ENCODE results near the gene HOXA6.

HOXA6 gene

GRCh38 chr7:27194002-27194352 lies 46.4 kb upstream of the HOXA6 start:
- DNase-seq (ENCODE audit: low read depth in 1 of 2, low spot score in 1 of 2): no peak
- Histone ChIP-seq H3K27ac (replicated peaks) (no peak overlapping the region), H3K4me3 (replicated peaks; ENCODE audit: insufficient read depth, low read length) (no peak overlapping the region), H3K27me3 (ENCODE audit: insufficient read depth, poor library complexity, severe bottlenecking) (peaks cover 64% of the 10 kb centered on the region)
- TF ChIP-seq SPI1 (IDR thresholded peaks at IDR 0.05; ENCODE audit: borderline replicate concordance, low read depth): no peak
- TF ChIP-seq POLR2AphosphoS5 (IDR thresholded peaks at IDR 0.05; ENCODE audit: low read depth): no peak
- no peak for TF ChIP-seq GABPA (IDR thresholded peaks at IDR 0.05; ENCODE audit: low read depth)
- no peak for TF ChIP-seq REST (IDR thresholded peaks at IDR 0.05; ENCODE audit: insufficient replicate concordance, low read depth)
- no peak for TF ChIP-seq CTCF (IDR thresholded peaks at IDR 0.05; ENCODE audit: insufficient read depth, low read length)

- Histone ChIP-seq H3K27ac (replicated peaks) (no peak overlapping the region), H3K4me3 (replicated peaks; ENCODE audit: insufficient read depth, low read length) (peak overlapping the region; percentile 27; the same call in 1 of the 2 replicates), H3K27me3 (ENCODE audit: insufficient read depth, poor library complexity, severe bottlenecking) (peaks cover 59% of the 10 kb centered on the region)
- TF ChIP-seq SPI1 (IDR thresholded peaks at IDR 0.05; ENCODE audit: borderline replicate concordance, low read depth) (no peak), CTCF (IDR thresholded peaks at IDR 0.05; ENCODE audit: insufficient read depth, low read length) (no peak), GABPA (IDR thresholded peaks at IDR 0.05; ENCODE audit: low read depth) (no peak), REST (IDR thresholded peaks at IDR 0.05; ENCODE audit: insufficient replicate concordance, low read depth) (no peak), POLR2AphosphoS5 (IDR thresholded peaks at IDR 0.05; ENCODE audit: low read depth) (no peak)
- DNase-seq (ENCODE audit: low read depth in 1 of 2, low spot score in 1 of 2): no peak
Measured at GRCh38 chr7:27193335-27194001, 45.9 kb upstream of the HOXA6 start.

GRCh38 chr7:27192546-27193334 lies 45.2 kb upstream of the HOXA6 start:
- H3K4me3 ChIP-seq (replicated peaks; ENCODE audit: insufficient read depth, low read length): peak overlapping the region; percentile 27

More at GRCh38 chr7:27192546-27193334, 45.2 kb upstream of the HOXA6 start:
- H3K27me3 ChIP-seq (ENCODE audit: insufficient read depth, poor library complexity, severe bottlenecking): peaks cover 59% of the 10 kb centered on the region
- DNase-seq (ENCODE audit: low read depth in 1 of 2, low spot score in 1 of 2): peak in 1 of 2 experiments; percentile 67
- TF ChIP-seq CTCF (IDR thresholded peaks at IDR 0.05; ENCODE audit: insufficient read depth, low read length) (no peak), SPI1 (IDR thresholded peaks at IDR 0.05; ENCODE audit: borderline replicate concordance, low read depth) (no peak), POLR2AphosphoS5 (IDR thresholded peaks at IDR 0.05; ENCODE audit: low read depth) (no peak), REST (IDR thresholded peaks at IDR 0.05; ENCODE audit: insufficient replicate concordance, low read depth) (no peak), GABPA (IDR thresholded peaks at IDR 0.05; ENCODE audit: low read depth) (no peak)
- no peak overlapping the region for H3K27ac ChIP-seq (replicated peaks)
